Common myeloid progenitor, CD34-positive (primary cell): ENCODE measurements around the gene SIN3B.

ENCODE experiments used
- CTCF ChIA-PET: fragments of 350-600 bp; sonication (Branson Sonifier 250); formaldehyde crosslinking; loops from one replicate; lab custom pipeline; 2021; ENCODE audit warnings: antibody characterized with exemption; lab: Charles Lee
- POLR2A ChIA-PET: fragments of 350-600 bp; sonication (Branson Sonifier 250); formaldehyde crosslinking; loops from one replicate; lab custom pipeline; 2021; ENCODE audit warnings: antibody characterized with exemption; lab: Charles Lee
- DNase-seq, 3 donors: peaks; one replicate each; pipeline versions ENCODE4 v3.0.0 to v3.0.0-alpha.2; 2013
- H3K27ac ChIP-seq, 2 experiments: 1 replicate in 1 of 2; 2 replicates in 1 of 2; pipeline ENCODE4 v1.7.0; 2013; ENCODE audit warnings: inconsistent platforms in 2 of 2, low read length in 2 of 2, mild to moderate bottlenecking in 2 of 2, low read depth in 1 of 2, moderate library complexity in 1 of 2; ENCODE audit not compliant: severe bottlenecking in 2 of 2, insufficient read depth in 1 of 2, poor library complexity in 1 of 2
- H3K27me3 ChIP-seq, 5 experiments: replicated peaks in 2 of 5; 1 replicate in 3 of 5; 2 replicates in 2 of 5; pipeline versions ENCODE4 v1.6.1 to v1.7.0; 2013; ENCODE audit warnings: low read length in 4 of 5, mild to moderate bottlenecking in 2 of 5, moderate library complexity in 2 of 5, inconsistent platforms in 1 of 5; ENCODE audit not compliant: insufficient read depth in 5 of 5, control insufficient read depth in 4 of 5
- H3K36me3 ChIP-seq, 4 experiments: 1 replicate in 2 of 4; 2 replicates in 2 of 4; pipeline versions ENCODE4 v1.6.1 to v1.7.0; 2013; ENCODE audit warnings: low read length in 3 of 4, control low read depth in 1 of 4, mild to moderate bottlenecking in 1 of 4; ENCODE audit not compliant: control insufficient read depth in 4 of 4, insufficient read depth in 4 of 4
- H3K4me1 ChIP-seq, 4 experiments: 1 replicate in 3 of 4; 2 replicates in 1 of 4; pipeline versions ENCODE4 v1.6.1 to v1.7.1; 2013; ENCODE audit warnings: low read length in 3 of 4, mild to moderate bottlenecking in 3 of 4, control low read depth in 1 of 4, inconsistent platforms in 1 of 4, moderate library complexity in 1 of 4; ENCODE audit not compliant: control insufficient read depth in 4 of 4, insufficient read depth in 4 of 4; ENCODE audit errors: control extremely low read depth in 1 of 4
- H3K4me3 ChIP-seq, 7 experiments: 1 replicate in 4 of 7; 2 replicates in 3 of 7; pipeline versions ENCODE4 v1.5.1 to v1.7.0; 2013; ENCODE audit warnings: mild to moderate bottlenecking in 7 of 7, low read length in 6 of 7, moderate library complexity in 6 of 7, inconsistent platforms in 2 of 7, low read depth in 2 of 7, control low read depth in 1 of 7; ENCODE audit not compliant: insufficient read depth in 4 of 7, control insufficient read depth in 1 of 7; ENCODE audit errors: extremely low read depth in 1 of 7
- H3K9me3 ChIP-seq, 5 experiments: 1 replicate in 4 of 5; 2 replicates in 1 of 5; pipeline versions ENCODE4 v1.6.1 to v1.7.1; 2013; ENCODE audit warnings: low read length in 4 of 5, mild to moderate bottlenecking in 2 of 5, inconsistent platforms in 1 of 5, low read depth in 1 of 5, moderate library complexity in 1 of 5; ENCODE audit not compliant: control insufficient read depth in 4 of 5, insufficient read depth in 2 of 5; ENCODE audit errors: control extremely low read depth in 1 of 5
- WGBS: methylation state at CpG from one replicate; pipeline ENCODE4 v1.1.5; 2013; ENCODE audit not compliant: insufficient coverage; 5-methylcytosine and 5-hydroxymethylcytosine counted together

Gene SIN3B

GRCh38 chr19:16902545-16902944 lies 73.3 kb downstream of the SIN3B start:
- POLR2A ChIA-PET, result no interaction called here
- CTCF ChIA-PET, result interaction anchor here (0.7 to 5.2 kb wide), 3 partner anchors 67 to 149 kb away, joined by 3 to 33 read pairs (median 3); no protein-coding TSS in a partner anchor
- Histone ChIP-seq H3K36me3 (no peaks in the 10 kb centered on the region), H3K27ac (no peak overlapping the region), H3K9me3 (no peaks in the 10 kb centered on the region), H3K27me3 (peaks cover 0 to 21% (median 0%) of the 10 kb centered on the region in 5 experiments), H3K4me3 (no peak overlapping the region), H3K4me1 (peaks cover 0 to 13% (median 11%) of the 10 kb centered on the region in 4 experiments)
- WGBS, result 97% methylated on average over 12 of the region's 12 CpGs
- no peak for DNase-seq

- Histone ChIP-seq H3K4me3 (no peak overlapping the region), H3K36me3 (no peaks in the 10 kb centered on the region), H3K27me3 (peaks cover 0 to 13% (median 0%) of the 10 kb centered on the region in 5 experiments), H3K4me1 (peaks cover 0 to 9% (median 7%) of the 10 kb centered on the region in 4 experiments), H3K9me3 (no peaks in the 10 kb centered on the region), H3K27ac (no peak overlapping the region)
- WGBS, result no CpG with 5 or more reads among the region's 7 CpGs
- no peak for DNase-seq
- POLR2A ChIA-PET, result no interaction called here
- CTCF ChIA-PET, result no interaction called here
These were observed 74.1 kb downstream of the SIN3B start for GRCh38 chr19:16903347-16903746.

- CTCF ChIA-PET, result interaction anchor here (2.9 kb wide), 1 partner anchor 69 kb away, joined by 10 read pairs; no protein-coding TSS in a partner anchor
- no peaks in the 10 kb centered on the region for H3K9me3 ChIP-seq
- POLR2A ChIA-PET, result interaction anchor here (0.6 kb wide), 1 partner anchor 79 kb away, joined by 3 read pairs; no protein-coding TSS in a partner anchor
- WGBS, result 88% methylated on average over 2 of the region's 5 CpGs
- H3K4me1 ChIP-seq, result peaks cover 0 to 5% (median 4%) of the 10 kb centered on the region in 4 experiments
- peaks cover 0 to 5% (median 0%) of the 10 kb centered on the region in 5 experiments for H3K27me3 ChIP-seq
- H3K36me3 ChIP-seq, result no peaks in the 10 kb centered on the region
- no peak overlapping the region for H3K4me3 ChIP-seq
- H3K27ac ChIP-seq, result no peak overlapping the region
- no peak for DNase-seq
These were observed 75.4 kb downstream of the SIN3B start for GRCh38 chr19:16904599-16904998.

- POLR2A ChIA-PET, result no interaction called here
- H3K36me3 ChIP-seq, result no peaks in the 10 kb centered on the region
- no peak for DNase-seq
- H3K27ac ChIP-seq, result no peak overlapping the region
- no peaks in the 10 kb centered on the region for H3K4me1 ChIP-seq
- WGBS, result 86% methylated on average over 12 of the region's 12 CpGs
- peaks cover 2 to 24% (median 12%) of the 10 kb centered on the region in 5 experiments for H3K9me3 ChIP-seq
- peaks cover 0 to 5% (median 0%) of the 10 kb centered on the region in 5 experiments for H3K27me3 ChIP-seq
- CTCF ChIA-PET, result no interaction called here
- no peak overlapping the region for H3K4me3 ChIP-seq
These were observed 79.6 kb downstream of the SIN3B start for GRCh38 chr19:16908759-16909158.

GRCh38 chr19:16911046-16911445 lies 81.8 kb downstream of the SIN3B start:
- POLR2A ChIA-PET, result no interaction called here
- CTCF ChIA-PET, result interaction anchor here (1.3 kb wide), 1 partner anchor 10 kb away, joined by 3 read pairs; no protein-coding TSS in a partner anchor
- DNase-seq, result no peak
- WGBS, result 89% methylated on average over 3 of the region's 7 CpGs
- Histone ChIP-seq H3K36me3 (no peaks in the 10 kb centered on the region), H3K27me3 (peaks cover 0 to 2% (median 0%) of the 10 kb centered on the region in 5 experiments), H3K9me3 (peaks cover 2 to 34% (median 17%) of the 10 kb centered on the region in 5 experiments), H3K4me1 (no peaks in the 10 kb centered on the region), H3K4me3 (no peak overlapping the region), H3K27ac (no peak overlapping the region)

- Histone ChIP-seq H3K9me3 (peaks cover 2 to 34% (median 17%) of the 10 kb centered on the region in 5 experiments), H3K27me3 (peaks cover 0 to 1% (median 0%) of the 10 kb centered on the region in 5 experiments), H3K27ac (no peak overlapping the region), H3K36me3 (no peaks in the 10 kb centered on the region), H3K4me1 (no peaks in the 10 kb centered on the region), H3K4me3 (no peak overlapping the region)
- ChIA-PET POLR2A (no interaction called here), CTCF (no interaction called here)
- DNase-seq, result no peak
- 83% methylated on average over 3 of the region's 4 CpGs for WGBS
These were observed 83.6 kb downstream of the SIN3B start for GRCh38 chr19:16912780-16913179.

GRCh38 chr19:16914421-16914820 lies 85.2 kb downstream of the SIN3B start:
- Histone ChIP-seq H3K9me3 (peaks cover 2 to 39% (median 17%) of the 10 kb centered on the region in 5 experiments), H3K27ac (no peak overlapping the region), H3K27me3 (peaks cover 0 to 1% (median 0%) of the 10 kb centered on the region in 5 experiments), H3K4me3 (no peak overlapping the region), H3K4me1 (no peaks in the 10 kb centered on the region), H3K36me3 (no peaks in the 10 kb centered on the region)
- DNase-seq, result no peak
- WGBS, result 97% methylated on average over 9 of the region's 11 CpGs
- ChIA-PET POLR2A (no interaction called here), CTCF (no interaction called here)
